ENCODE data around the gene NUBPL.

DNA sequence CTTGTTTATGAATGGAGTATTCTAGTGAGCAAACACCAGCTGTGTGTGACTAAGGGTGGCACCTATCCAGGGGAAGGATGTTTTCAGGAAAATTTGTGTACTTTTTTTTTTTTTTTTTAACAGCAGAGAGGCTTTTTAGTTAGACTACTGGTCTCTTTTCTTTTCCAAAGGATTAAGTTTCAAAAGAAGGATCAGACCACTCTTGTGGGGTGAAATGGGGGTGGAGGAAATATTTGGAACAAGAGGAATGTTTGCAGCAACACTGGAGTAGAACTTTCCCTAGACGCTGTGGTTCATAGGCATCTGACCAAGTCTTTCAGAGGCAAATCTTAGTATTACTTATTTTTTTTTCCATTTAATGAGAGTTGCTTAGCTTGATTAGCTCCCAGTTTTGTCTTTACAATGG is 21.1 kb downstream of the NUBPL start:
- TF ChIP-seq CTCF (conservative IDR thresholded peaks at IDR 0.05; ENCODE audit: low read length), result no peak
- TF ChIP-seq EZH2phosphoT487 (IDR thresholded peaks at IDR 0.05; ENCODE audit: borderline replicate concordance, low read depth, low read length), result no peak
